Measurements from ENCODE around the gene POLR1A.

DNA sequence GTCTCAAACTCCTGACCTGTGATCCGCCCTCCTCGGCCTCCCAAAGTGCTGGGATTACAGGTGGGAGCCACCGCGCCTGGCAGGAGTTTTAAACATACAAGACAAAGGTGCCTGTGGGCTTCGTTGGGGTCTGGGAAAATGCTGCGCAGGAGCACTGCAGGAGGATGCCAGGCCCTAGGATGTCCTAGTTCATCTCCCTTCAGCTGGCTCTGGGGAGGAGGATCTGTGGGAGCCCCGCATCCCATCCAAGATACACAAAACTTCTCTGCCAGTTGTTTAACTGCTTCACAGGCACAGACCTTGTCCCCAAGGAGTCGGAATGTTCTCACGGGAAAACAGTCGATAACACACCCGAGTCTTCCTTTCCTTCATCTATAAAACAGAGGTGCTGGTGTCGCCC, 89.1 kb downstream of the POLR1A start:
- TF ChIP-seq GTF2F1 (IDR thresholded peaks at IDR 0.05; ENCODE audit: borderline replicate concordance, low read depth, low read length) (no peak), ASH2L (IDR thresholded peaks at IDR 0.05; ENCODE audit: low read length) (no peak), POLR2A (IDR thresholded peaks at IDR 0.05; ENCODE audit: control extremely low read depth in 1 of 2, low read depth in 2 of 2, low read length in 2 of 2) (no peak), RAD21 (IDR thresholded peaks at IDR 0.05 in 1 of 2, conservative IDR thresholded peaks at IDR 0.05 in 1 of 2; ENCODE audit: low read depth in 2 of 2, low read length in 2 of 2) (no peak), RNF2 (IDR thresholded peaks at IDR 0.05; ENCODE audit: borderline replicate concordance, low read depth, low read length, missing control alignments, poor library complexity, severe bottlenecking) (no peak), TCF12 (IDR thresholded peaks at IDR 0.05; ENCODE audit: low read depth, low read length) (no peak), EP300 (IDR thresholded peaks at IDR 0.05; ENCODE audit: borderline replicate concordance in 1 of 2, low read depth in 2 of 2, low read length in 2 of 2) (no peak)
- TF ChIP-seq, protein P1, sequence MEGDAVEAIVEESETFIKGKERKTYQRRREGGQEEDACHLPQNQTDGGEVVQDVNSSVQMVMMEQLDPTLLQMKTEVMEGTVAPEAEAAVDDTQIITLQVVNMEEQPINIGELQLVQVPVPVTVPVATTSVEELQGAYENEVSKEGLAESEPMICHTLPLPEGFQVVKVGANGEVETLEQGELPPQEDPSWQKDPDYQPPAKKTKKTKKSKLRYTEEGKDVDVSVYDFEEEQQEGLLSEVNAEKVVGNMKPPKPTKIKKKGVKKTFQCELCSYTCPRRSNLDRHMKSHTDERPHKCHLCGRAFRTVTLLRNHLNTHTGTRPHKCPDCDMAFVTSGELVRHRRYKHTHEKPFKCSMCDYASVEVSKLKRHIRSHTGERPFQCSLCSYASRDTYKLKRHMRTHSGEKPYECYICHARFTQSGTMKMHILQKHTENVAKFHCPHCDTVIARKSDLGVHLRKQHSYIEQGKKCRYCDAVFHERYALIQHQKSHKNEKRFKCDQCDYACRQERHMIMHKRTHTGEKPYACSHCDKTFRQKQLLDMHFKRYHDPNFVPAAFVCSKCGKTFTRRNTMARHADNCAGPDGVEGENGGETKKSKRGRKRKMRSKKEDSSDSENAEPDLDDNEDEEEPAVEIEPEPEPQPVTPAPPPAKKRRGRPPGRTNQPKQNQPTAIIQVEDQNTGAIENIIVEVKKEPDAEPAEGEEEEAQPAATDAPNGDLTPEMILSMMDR (IDR thresholded peaks at IDR 0.05; ENCODE audit: control extremely low read depth in 1 of 3, insufficient read depth in 1 of 3, low read depth in 1 of 3, low read length in 3 of 3), result no peak
- TF ChIP-seq, protein P2, sequence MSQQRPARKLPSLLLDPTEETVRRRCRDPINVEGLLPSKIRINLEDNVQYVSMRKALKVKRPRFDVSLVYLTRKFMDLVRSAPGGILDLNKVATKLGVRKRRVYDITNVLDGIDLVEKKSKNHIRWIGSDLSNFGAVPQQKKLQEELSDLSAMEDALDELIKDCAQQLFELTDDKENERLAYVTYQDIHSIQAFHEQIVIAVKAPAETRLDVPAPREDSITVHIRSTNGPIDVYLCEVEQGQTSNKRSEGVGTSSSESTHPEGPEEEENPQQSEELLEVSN (IDR thresholded peaks at IDR 0.05), result no peak

Measured in H1 (cell line).